Panc1 (cell line): ENCODE data around the gene SMIM11.

ENCODE experiments used
- CTCF ChIP-seq: fragments of 450-650 bp; IDR thresholded peaks from 2 replicates; pipeline ENCODE4 v1.5.1; 2017; ENCODE audit warnings: mild to moderate bottlenecking
- REST ChIP-seq, 2 experiments: IDR thresholded peaks; 2 replicates each; pipeline ENCODE4 v1.6.1; 2011 to 2012; ENCODE audit warnings: low read depth in 2 of 2, control low read depth in 1 of 2, low read length in 1 of 2, mild to moderate bottlenecking in 1 of 2, moderate library complexity in 1 of 2; ENCODE audit not compliant: insufficient read depth in 1 of 2
- TCF7L2 ChIP-seq: IDR thresholded peaks from 2 replicates; pipeline ENCODE4 v1.6.1; 2011; ENCODE audit warnings: mild to moderate bottlenecking, low read depth, low read length, inconsistent platforms

GRCh38 chr21:34358866-34359265 is 16.4 kb upstream of the SMIM11 start:
- TF ChIP-seq CTCF (no peak), TCF7L2 (no peak), REST (IDR thresholded peaks at IDR 0.05; ENCODE audit: insufficient read depth in 1 of 2, low read depth in 2 of 2, low read length in 1 of 2) (no peak)
